Upper lobe of left lung (tissue), 4 donors: Measurements from ENCODE around the gene PSMD6.

ENCODE experiments used
- POLR2A ChIP-seq, 4 donors: fragments of 450-650 bp; IDR thresholded peaks; one replicate each; pipeline ENCODE4 v1.5.1; 2016 to 2017; ENCODE audit warnings: antibody characterized with exemption in 4 of 4, mild to moderate bottlenecking in 2 of 4
- POLR2AphosphoS5 ChIP-seq, 2 donors: sonication (generic); formaldehyde crosslinking; IDR thresholded peaks; one replicate each; pipeline ENCODE4 v1.5.1; 2017; ENCODE audit warnings: antibody characterized with exemption in 2 of 2
- TF ChIP-seq, protein P1 (sequence below), 6 experiments: fragments of 450-650 bp in 4 of 6; fragments of 200-600 bp in 2 of 6; sonication (generic) in 2 of 6; IDR thresholded peaks; one replicate each; pipeline ENCODE4 v1.5.1; 2016 to 2019; ENCODE audit warnings: antibody characterized with exemption in 6 of 6

DNA sequence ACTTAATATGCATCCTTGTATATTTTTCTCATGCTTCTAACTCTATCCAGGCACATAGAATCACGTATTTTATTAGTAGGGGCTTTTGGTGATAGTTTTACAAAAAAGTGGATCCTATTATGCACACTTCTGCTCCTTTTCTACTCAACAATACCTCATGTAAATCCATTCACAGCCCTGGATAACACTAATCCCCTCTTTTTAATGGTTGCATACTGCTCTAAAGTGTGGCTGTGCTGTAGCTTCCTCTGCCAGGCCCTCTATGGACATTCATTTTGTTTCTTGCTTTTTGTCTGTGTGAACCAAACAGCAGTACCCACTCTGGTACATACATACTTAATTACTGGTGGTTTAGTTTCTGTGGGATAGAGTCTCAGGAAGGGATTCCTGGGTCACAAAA is 59.8 kb downstream of the PSMD6 start:
- TF ChIP-seq, protein P1, sequence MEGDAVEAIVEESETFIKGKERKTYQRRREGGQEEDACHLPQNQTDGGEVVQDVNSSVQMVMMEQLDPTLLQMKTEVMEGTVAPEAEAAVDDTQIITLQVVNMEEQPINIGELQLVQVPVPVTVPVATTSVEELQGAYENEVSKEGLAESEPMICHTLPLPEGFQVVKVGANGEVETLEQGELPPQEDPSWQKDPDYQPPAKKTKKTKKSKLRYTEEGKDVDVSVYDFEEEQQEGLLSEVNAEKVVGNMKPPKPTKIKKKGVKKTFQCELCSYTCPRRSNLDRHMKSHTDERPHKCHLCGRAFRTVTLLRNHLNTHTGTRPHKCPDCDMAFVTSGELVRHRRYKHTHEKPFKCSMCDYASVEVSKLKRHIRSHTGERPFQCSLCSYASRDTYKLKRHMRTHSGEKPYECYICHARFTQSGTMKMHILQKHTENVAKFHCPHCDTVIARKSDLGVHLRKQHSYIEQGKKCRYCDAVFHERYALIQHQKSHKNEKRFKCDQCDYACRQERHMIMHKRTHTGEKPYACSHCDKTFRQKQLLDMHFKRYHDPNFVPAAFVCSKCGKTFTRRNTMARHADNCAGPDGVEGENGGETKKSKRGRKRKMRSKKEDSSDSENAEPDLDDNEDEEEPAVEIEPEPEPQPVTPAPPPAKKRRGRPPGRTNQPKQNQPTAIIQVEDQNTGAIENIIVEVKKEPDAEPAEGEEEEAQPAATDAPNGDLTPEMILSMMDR (IDR thresholded peaks at IDR 0.05): no peak
- TF ChIP-seq POLR2A (IDR thresholded peaks at IDR 0.05) (no peak), POLR2AphosphoS5 (IDR thresholded peaks at IDR 0.05) (no peak)
